GM19372 (cell line): ENCODE data around the gene CSRNP3.
"Not testable (repeated sequence)": the region's sequence is repeated elsewhere in the genome, so short reads cannot be mapped to it uniquely, and the experiment has no call there.

Experiments
- ATAC-seq: cut with Tn5 transposase; IDR thresholded peaks from one replicate; pipeline ENCODE4 v1.9.1; 2021; ENCODE audit warnings: mild to moderate bottlenecking, low read depth, moderate library complexity; ENCODE audit not compliant: unreplicated experiment

The CSRNP3 gene

GRCh38 chr2:165582863-165583506 is 113.5 kb downstream of the CSRNP3 start:
- no peak for ATAC-seq

GRCh38 chr2:165584126-165584654 is 114.7 kb downstream of the CSRNP3 start:
- no peak for ATAC-seq

- ATAC-seq: no peak
Measured at GRCh38 chr2:165586019-165586418, 116.5 kb downstream of the CSRNP3 start.

GRCh38 chr2:165587335-165587938 is 117.9 kb downstream of the CSRNP3 start:
- ATAC-seq: no peak

- not testable (repeated sequence) for ATAC-seq
Measured at GRCh38 chr2:165590999-165591398, 121.5 kb downstream of the CSRNP3 start.

- ATAC-seq: no peak
Measured at GRCh38 chr2:165593081-165593480, 123.6 kb downstream of the CSRNP3 start.

GRCh38 chr2:165594231-165594934 is 124.9 kb downstream of the CSRNP3 start:
- peak; percentile 46 for ATAC-seq

GRCh38 chr2:165594935-165595255 is 125.4 kb downstream of the CSRNP3 start:
- peak; percentile 80 for ATAC-seq

- ATAC-seq: no peak
Measured at GRCh38 chr2:165596788-165597187, 127.3 kb downstream of the CSRNP3 start.

GRCh38 chr2:165601065-165601830 is 131.8 kb downstream of the CSRNP3 start:
- ATAC-seq: no peak

- ATAC-seq: no peak
Measured at GRCh38 chr2:165601928-165602521, 132.5 kb downstream of the CSRNP3 start.

- no peak for ATAC-seq
Measured at GRCh38 chr2:165609672-165610071, 140.2 kb downstream of the CSRNP3 start.

- no peak for ATAC-seq
Measured at GRCh38 chr2:165610591-165611029, 141.1 kb downstream of the CSRNP3 start.

GRCh38 chr2:165617741-165618481 is 148.4 kb downstream of the CSRNP3 start:
- no peak for ATAC-seq

- ATAC-seq: no peak
Measured at GRCh38 chr2:165618806-165619205, 149.3 kb downstream of the CSRNP3 start.

- ATAC-seq: no peak
Measured at GRCh38 chr2:165621086-165621560, 151.6 kb downstream of the CSRNP3 start.

GRCh38 chr2:165623161-165623560 is 153.7 kb downstream of the CSRNP3 start:
- no peak for ATAC-seq

GRCh38 chr2:165623783-165624469 is 154.4 kb downstream of the CSRNP3 start:
- ATAC-seq: no peak

- ATAC-seq: no peak
Measured at GRCh38 chr2:165624470-165624800, 154.9 kb downstream of the CSRNP3 start.
